SK-N-SH treated with all-trans-retinoic acid at 6 μM for 48 hours (cell line): Measurements from ENCODE around the gene NOP14.
A peak's percentile ranks its signal among the peaks of the same experiment; 100 is the strongest.

Experiments
- ATAC-seq: fragments of 200-7000 bp; cut with Tn5 transposase; 3 replicates; pipeline ENCODE4 v1.9.1; 2020; ENCODE audit warnings: mild to moderate bottlenecking, moderate library complexity
- ARNTL ChIP-seq: fragments of 450-650 bp; formaldehyde crosslinking; IDR thresholded peaks from 2 replicates; pipeline ENCODE4 v1.5.0; 2020; ENCODE audit warnings: low read depth, mild to moderate bottlenecking, moderate library complexity, borderline replicate concordance
- BACH2 ChIP-seq: fragments of 250-450 bp; sonication (Bioruptor Pico); IDR thresholded peaks from 2 replicates; pipeline ENCODE4 v1.9.0; 2021; ENCODE audit warnings: mild to moderate bottlenecking, borderline replicate concordance
- CREB5 ChIP-seq: fragments of 250-450 bp; sonication (Bioruptor Pico); IDR thresholded peaks from 2 replicates; pipeline ENCODE4 v1.5.1; 2020; ENCODE audit warnings: low read depth, mild to moderate bottlenecking, moderate library complexity
- CSDC2 ChIP-seq: fragments of 250-450 bp; sonication (Bioruptor Pico); IDR thresholded peaks from 2 replicates; pipeline ENCODE4 v1.5.0; 2020; ENCODE audit warnings: mild to moderate bottlenecking, moderate library complexity
- CSRNP3 ChIP-seq: fragments of 250-450 bp; sonication (Bioruptor Pico); IDR thresholded peaks from 2 replicates; pipeline ENCODE4 v1.5.1; 2021; ENCODE audit warnings: mild to moderate bottlenecking, moderate library complexity
- ESRRG ChIP-seq: fragments of 250-450 bp; sonication (Bioruptor Pico); IDR thresholded peaks from 2 replicates; pipeline ENCODE4 v1.6.1; 2021; ENCODE audit warnings: mild to moderate bottlenecking
- GLIS3 ChIP-seq: fragments of 250-450 bp; sonication (Bioruptor Pico); IDR thresholded peaks from 2 replicates; pipeline ENCODE4 v1.5.0; 2020; ENCODE audit warnings: mild to moderate bottlenecking, moderate library complexity
- PATZ1 ChIP-seq: fragments of 250-450 bp; sonication (Bioruptor Pico); IDR thresholded peaks from 2 replicates; pipeline ENCODE4 v1.8.0; 2020; ENCODE audit warnings: mild to moderate bottlenecking, moderate library complexity, borderline replicate concordance
- POU6F1 ChIP-seq: fragments of 250-450 bp; sonication (Bioruptor Pico); IDR thresholded peaks from 2 replicates; pipeline ENCODE4 v1.8.0; 2021; ENCODE audit warnings: low read depth, mild to moderate bottlenecking, moderate library complexity, borderline replicate concordance
- PPARA ChIP-seq: fragments of 250-450 bp; sonication (Bioruptor Pico); IDR thresholded peaks from 2 replicates; pipeline ENCODE4 v1.5.0; 2020; ENCODE audit warnings: mild to moderate bottlenecking, borderline replicate concordance
- RARB ChIP-seq: fragments of 250-450 bp; sonication (Bioruptor Pico); IDR thresholded peaks from 2 replicates; pipeline ENCODE4 v1.8.0; 2021; ENCODE audit warnings: mild to moderate bottlenecking, moderate library complexity
- SNAI2 ChIP-seq: fragments of 250-450 bp; sonication (Bioruptor Pico); IDR thresholded peaks from 2 replicates; pipeline ENCODE4 v1.5.0; 2020; ENCODE audit warnings: mild to moderate bottlenecking, moderate library complexity
- TOX ChIP-seq: fragments of 250-450 bp; sonication (Bioruptor Pico); IDR thresholded peaks from 2 replicates; pipeline ENCODE4 v1.8.0; 2021; ENCODE audit warnings: mild to moderate bottlenecking, moderate library complexity, borderline replicate concordance
- TSHZ2 ChIP-seq: fragments of 250-450 bp; sonication (Bioruptor Pico); IDR thresholded peaks from 2 replicates; pipeline ENCODE4 v1.5.0; 2020; ENCODE audit warnings: mild to moderate bottlenecking, moderate library complexity
- ZC3H10 ChIP-seq: fragments of 250-450 bp; sonication (Bioruptor Pico); IDR thresholded peaks from 2 replicates; pipeline ENCODE4 v1.5.1; 2021; ENCODE audit warnings: mild to moderate bottlenecking, moderate library complexity
- ZFP3 ChIP-seq: fragments of 250-450 bp; sonication (Bioruptor Pico); IDR thresholded peaks from 2 replicates; pipeline ENCODE4 v1.5.0; 2020; ENCODE audit warnings: mild to moderate bottlenecking, moderate library complexity
- ZFP30 ChIP-seq: fragments of 450-650 bp; formaldehyde crosslinking; IDR thresholded peaks from 2 replicates; pipeline ENCODE4 v1.5.0; 2022; ENCODE audit warnings: mild to moderate bottlenecking, moderate library complexity
- ZNF565 ChIP-seq: fragments of 450-650 bp; formaldehyde crosslinking; conservative IDR thresholded peaks from 2 replicates; pipeline ENCODE4 v1.5.0; 2020; ENCODE audit warnings: low read depth, mild to moderate bottlenecking, moderate library complexity
- ZNF70 ChIP-seq: fragments of 450-650 bp; formaldehyde crosslinking; IDR thresholded peaks from 2 replicates; pipeline ENCODE4 v1.5.0; 2020; ENCODE audit warnings: mild to moderate bottlenecking, moderate library complexity
- ZNF8 ChIP-seq: fragments of 450-650 bp; formaldehyde crosslinking; IDR thresholded peaks from 2 replicates; pipeline ENCODE4 v1.5.0; 2020; ENCODE audit warnings: mild to moderate bottlenecking, moderate library complexity

The NOP14 gene

GRCh38 chr4:2943364-2944090, 19.7 kb downstream of the NOP14 start:
- TF ChIP-seq ZNF565 (CRISPR knock-in tag) (no peak), GLIS3 (no peak), CSDC2 (CRISPR knock-in tag) (no peak), PPARA (CRISPR knock-in tag) (no peak), ZNF70 (CRISPR knock-in tag) (no peak), ZFP30 (CRISPR knock-in tag) (no peak), SNAI2 (CRISPR knock-in tag) (no peak), RARB (CRISPR knock-in tag) (no peak), ZC3H10 (CRISPR knock-in tag) (no peak), ESRRG (CRISPR knock-in tag) (no peak), BACH2 (CRISPR knock-in tag) (no peak), TSHZ2 (CRISPR knock-in tag) (no peak), PATZ1 (CRISPR knock-in tag) (no peak), TOX (CRISPR knock-in tag) (no peak)
- ATAC-seq: peak; percentile 6

DNA sequence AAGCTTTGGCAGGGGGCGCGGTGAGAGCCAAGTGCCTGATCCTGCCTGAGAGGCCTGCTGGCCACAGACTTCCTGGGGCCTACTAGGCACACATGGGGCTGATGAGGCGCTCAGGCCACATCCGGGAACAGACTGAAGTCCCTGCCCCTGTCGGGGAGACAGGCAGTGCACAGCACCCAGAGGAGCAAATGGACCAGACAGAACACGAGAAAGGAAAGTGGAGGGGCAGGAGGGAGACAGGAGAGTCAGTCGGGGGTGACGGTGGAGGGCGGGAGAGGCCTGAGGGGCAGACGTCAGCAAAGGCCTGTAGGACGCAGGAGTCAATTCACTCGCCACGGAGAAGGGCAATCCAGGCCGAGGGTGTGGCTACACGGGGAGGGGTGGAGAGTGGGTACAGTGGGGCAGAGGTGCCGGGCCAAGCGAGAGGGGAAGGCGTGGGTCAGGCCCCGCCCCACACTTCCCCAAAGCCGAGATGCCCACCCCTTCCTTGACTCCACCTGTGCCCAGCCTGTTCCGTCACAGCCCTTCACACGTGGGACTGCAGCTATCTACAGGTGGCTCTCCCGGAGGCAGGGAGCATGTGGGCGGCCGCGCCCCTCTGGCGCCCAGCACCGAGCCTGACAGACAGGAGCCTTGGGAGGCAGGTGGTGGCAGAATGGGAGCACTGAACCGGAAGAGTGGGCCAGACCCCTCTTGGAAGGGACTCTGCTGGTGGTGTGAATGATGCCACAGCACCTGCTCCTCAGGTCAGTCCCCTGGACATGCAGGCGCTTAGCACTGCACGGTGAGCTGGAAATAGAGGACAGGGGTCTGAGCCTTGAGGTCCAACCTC, 20.5 kb downstream of the NOP14 start:
- TF ChIP-seq ZFP30 (CRISPR knock-in tag) (no peak), TOX (CRISPR knock-in tag) (no peak), ZNF70 (CRISPR knock-in tag) (no peak), BACH2 (CRISPR knock-in tag) (no peak), CREB5 (no peak), ESRRG (CRISPR knock-in tag) (no peak), CSDC2 (CRISPR knock-in tag) (no peak)
- TF ChIP-seq, all 23 proteins: peak for 0
- peak; percentile 10 for ATAC-seq

DNA sequence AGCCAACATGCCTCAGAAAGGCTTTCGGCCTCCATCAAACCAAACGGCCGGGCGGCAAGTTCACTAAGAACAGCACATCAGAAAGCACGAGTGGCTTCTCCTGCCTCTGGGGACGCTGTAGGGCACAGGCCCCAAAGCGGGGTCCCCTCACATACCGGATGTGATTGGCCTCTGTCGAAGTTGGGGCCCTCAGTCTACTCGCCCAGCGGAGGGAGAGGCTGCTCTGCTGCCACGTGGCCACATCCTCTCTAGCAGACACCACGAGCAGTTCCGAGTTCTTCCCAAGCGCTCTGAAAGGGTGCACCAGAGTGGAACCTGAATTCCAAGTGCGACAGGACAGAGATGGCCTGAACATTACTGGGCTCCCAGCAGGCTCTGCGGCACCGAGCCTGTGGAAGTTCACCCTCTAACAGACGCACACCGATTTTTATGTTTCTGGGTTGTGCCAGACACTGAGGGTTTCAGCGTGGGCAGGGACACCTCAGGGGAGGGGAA, 21.1 kb downstream of the NOP14 start:
- ATAC-seq: peak; percentile 3; the same call in 2 of the 3 replicates
- no peak for TF ChIP-seq CSDC2 (CRISPR knock-in tag)
- no peak for TF ChIP-seq POU6F1
- no peak for TF ChIP-seq ARNTL (CRISPR knock-in tag)
- TF ChIP-seq TSHZ2 (CRISPR knock-in tag): no peak
- no peak for TF ChIP-seq ZNF565 (CRISPR knock-in tag)
- TF ChIP-seq ZNF70 (CRISPR knock-in tag): no peak
- TF ChIP-seq SNAI2 (CRISPR knock-in tag): no peak
- TF ChIP-seq CSRNP3 (CRISPR knock-in tag): no peak
- TF ChIP-seq TOX (CRISPR knock-in tag): no peak
- TF ChIP-seq ZNF8: no peak
- no peak for TF ChIP-seq BACH2 (CRISPR knock-in tag)
- no peak for TF ChIP-seq ZFP3 (CRISPR knock-in tag)
- TF ChIP-seq PATZ1 (CRISPR knock-in tag): no peak
